NCI-H446 (cell line): ENCODE measurements around the gene PRRG1.
A peak's percentile ranks its signal among the peaks of the same experiment; 100 is the strongest.
"Not testable (repeated sequence)": the region's sequence is repeated elsewhere in the genome, so short reads cannot be mapped to it uniquely, and the experiment has no call there.

Experiments used
- DNase-seq, 2 experiments: peaks; one replicate each; lab custom pipeline; 2025; lab: John Stamatoyannopoulos, UW

PRRG1 gene

DNA sequence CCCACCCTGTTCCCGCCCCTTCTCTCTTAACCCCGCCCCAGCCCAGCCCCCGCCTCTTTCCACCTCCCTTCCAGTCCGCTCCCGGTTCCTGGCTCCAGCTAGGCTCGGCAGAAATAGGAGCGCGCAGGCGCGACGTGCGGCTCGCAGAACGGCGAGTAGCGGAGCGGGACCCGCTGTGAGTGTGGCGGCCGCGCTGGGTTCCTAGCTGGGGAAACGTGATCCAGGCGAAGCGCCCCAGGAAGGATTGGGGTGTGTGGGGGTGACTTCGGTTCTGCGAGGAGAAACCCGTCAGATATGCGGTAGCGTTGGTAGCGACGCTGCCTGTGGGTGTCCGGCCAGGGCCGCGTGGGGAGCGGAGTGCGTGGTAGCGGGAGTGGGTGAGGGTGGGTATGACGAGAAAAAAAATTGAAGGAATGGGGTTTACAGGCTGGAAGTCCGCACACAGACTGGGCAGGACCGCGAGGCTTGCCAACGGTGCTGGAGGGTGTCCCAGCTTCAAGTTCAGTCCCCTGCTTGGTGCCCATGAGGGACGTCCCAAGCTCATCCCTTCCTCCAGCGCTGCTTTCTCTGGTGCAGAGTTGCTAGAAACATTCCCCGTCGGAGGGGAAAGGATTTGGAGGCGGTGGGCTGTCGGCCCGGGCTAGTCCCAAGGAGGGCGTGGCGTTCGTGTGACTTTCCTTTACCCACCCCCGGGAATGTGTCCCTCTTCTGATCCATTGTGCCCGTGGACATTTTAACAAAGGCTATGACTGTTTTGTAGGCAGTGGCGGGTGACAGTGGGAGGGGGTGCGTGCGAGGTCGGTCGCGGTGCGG is at the start of gene PRRG1:
PRRG1 (plus strand) TSS at position 144 of the 813 bp plus-strand sequence. CDS start 56,886 bp downstream, outside the sequence.
- peak; percentile 18 to 77 for DNase-seq

DNA sequence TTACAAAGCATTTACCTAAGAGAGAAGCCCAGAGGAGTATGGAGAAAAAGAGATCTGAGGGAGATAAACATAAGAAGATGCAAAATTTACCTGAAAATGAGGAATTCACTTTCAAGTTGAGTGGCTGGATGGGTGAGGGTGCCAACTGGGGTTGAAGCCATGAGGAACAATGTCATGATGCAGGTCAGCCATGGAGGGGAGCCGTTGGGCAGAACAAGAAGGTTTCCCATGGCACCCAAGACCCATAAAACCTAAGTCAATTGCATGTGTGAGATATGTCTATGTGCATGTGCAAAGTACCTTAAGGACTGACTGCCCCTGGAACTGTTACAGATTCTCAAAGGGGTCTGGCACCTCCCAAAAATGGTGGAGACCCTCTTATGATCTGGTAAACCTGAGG is 46.6 kb upstream of the PRRG1 start:
- no peak for DNase-seq

DNA sequence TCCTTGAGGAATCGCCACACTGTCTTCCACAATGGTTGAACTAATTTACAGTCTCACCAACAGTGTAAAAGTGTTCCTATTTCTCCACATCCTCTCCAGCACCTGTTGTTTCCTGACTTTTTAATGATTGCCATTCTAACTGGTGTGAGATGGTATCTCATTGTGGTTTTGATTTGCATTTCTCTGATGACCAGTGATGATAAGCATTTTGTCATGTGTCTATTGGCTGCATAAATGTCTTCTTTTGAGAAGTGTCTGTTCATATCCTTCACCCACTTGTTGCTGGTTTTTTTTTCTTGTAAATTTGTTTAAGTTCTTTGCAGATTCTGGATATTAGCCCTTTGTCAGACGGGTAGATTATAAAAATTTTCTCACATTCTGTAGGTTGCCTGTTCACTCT is 43.9 kb upstream of the PRRG1 start:
- DNase-seq, result not testable (repeated sequence)

GRCh38 chrX:37314531-37314930 is 34.6 kb upstream of the PRRG1 start:
- DNase-seq, result no peak

DNA sequence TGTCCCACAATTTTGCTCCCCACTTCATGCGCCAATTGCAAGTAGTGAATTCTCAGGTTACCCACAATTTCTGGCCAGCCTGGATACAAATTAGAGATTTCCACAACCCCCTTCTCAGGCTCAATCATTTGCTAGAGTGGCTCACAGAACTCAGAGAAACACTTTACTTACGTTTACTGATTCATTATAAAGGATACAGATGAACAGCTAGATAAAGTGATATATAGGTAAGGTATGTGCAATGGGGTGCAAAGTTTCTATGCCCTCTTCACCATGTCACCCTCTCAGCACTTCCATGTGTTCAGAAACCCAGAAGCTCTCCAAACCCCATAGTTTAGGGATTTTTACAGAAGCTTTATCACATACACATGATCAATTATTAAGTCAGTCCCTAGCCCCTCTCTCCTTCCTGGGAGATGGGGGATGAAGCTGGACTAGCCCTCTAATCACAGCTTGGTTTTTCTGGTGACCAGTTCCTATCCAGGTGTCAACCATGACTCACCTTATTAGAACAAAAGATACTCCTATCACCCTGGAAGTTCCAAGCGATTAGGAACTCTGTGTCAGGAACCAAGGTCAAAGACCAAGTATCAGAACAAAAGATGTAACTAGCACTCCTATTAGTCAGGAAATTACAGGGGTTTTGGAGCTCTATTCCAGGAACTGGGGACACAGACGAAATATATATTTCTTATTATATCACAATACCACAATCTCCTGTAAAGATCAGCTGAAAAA is 33.5 kb upstream of the PRRG1 start:
- DNase-seq, result no peak

DNA sequence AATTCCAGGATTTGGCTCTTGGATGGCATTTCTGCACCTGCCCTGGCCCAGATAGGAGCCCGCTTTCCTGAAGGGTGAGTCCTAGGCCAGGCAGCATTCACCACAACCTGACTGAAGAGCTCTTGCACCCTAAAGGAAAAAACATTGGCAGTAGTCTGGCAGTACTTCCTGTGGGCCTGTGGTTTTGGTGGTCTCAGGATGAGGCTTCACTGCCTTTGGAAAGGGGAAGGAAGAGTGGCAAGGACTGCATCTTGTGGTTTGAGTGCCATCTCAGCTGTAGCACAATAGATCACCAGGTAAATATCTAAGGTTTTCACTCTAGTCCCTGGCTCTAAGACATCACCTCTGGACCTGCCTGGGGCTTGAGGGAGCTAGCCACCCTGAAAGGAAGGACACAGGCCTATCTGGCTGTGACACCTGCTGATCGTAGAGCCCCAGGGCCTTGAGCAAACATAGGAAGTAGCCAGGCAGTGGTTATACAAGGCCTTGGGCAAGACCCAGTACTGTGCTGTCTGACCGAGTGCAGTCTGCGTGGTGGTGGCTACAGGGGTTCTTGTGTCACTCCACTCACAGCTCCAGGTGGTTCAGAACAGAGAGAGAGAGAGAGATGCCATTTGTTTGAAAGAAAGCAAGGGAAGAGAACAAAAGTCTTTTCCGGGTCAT is 28.5 kb upstream of the PRRG1 start:
- DNase-seq, result no peak

DNA sequence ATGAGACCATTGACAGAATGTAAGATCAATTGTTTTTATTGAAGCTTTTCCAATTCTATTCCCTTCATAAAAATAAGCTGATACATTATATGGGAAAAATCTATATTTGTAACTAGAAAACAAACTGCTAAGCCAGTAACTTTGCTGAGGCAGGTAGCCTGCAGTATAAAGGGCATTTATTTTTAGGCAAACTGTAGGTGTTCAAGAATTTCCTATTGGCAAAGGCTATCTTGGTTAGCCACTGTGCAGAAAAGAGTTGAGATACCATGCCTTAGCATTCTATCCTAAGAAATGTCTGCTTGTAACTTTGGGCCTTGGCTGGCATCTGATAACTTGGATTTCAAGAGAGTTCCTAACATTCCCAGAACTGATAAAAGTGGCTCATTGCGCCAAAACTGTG is 18.5 kb upstream of the PRRG1 start:
- no peak for DNase-seq

DNA sequence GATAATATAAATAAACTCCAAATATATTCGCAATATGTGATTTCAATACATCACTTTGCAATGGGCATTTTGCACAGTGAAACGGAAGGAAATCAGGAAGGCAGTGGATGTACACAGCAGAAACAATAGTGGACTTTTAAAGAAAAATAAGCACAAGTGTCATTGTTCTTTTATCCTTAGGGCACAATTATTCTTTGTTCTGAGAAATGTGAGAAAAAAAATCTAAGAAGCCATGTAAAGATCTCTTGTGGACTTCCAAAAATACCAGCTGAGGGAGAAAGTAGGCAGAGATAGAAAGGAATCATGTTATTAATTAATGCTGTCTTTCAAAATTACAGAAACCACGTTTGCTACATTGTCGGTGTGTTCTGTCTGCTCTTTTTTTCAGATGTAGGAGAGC is 17.6 kb upstream of the PRRG1 start:
- no peak for DNase-seq

- DNase-seq, result no peak
These were observed 17.1 kb upstream of the PRRG1 start for GRCh38 chrX:37332055-37332454.

DNA sequence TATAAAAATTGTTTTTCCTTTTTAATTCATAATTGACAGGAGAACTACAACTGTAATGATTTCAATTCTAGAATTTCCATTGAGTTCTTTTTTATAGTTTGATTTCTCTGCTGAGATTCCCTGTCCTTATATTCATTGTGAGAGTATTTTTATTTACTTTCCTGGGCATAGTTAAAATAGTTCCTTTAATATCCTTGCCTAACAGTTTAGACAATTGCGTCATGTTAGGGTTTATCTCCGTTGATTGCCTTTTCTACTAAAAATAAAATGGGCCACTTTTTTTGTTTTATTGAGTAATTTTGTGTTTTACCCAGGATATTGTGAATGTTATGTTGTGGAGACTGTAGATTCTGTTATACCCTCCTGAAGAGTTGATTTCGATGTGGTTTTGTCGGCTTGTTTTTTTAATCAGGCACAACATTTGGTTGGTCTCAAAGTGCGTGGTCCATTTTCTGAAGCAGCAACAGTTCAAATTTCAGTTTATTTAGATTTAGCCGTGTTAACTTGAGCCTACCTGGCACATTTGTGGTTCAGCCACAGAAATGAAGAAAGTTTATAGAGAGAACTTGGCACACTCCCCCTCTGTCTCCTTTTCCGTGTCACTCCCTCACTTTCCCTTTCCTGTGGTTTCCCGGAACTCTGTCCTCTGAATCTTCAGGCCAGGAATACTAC is 16.0 kb upstream of the PRRG1 start:
- DNase-seq, result no peak

- DNase-seq, result no peak
These were observed 1.7 kb upstream of the PRRG1 start for GRCh38 chrX:37347420-37347819.

DNA sequence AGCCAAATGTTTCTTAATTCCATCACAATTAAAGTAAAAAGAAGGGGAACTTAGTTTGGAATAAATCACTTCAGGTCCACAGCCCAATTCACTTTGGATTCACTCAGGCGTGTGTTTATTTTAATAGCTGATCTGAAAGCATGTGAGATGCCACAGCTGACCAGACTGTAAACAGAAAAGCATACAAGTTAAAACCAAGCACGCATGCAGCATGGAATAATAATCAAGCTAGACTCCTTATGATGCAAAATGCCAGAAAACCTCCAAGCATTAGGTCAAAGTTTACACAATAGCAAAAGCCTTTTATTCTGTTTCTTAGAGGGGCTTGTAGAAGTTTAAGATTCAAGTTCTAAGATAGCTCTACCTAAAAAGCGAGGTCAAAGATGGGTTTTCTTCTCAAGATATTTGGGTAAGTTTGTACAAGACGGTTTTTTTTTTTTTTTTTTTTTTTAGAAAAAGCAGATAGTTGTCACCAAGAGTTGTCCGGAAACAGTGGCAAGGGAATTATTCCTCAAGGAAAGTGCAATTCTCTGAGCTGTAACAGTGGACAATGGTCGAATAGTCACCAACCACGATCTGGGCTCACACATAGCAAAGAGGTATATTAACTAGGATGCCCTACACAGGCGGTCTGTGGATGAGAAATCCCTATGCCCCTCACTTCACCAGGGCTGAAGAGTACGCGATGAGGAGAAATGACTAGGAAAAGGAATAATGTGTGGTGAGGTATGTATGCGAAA is 763 bp upstream of the PRRG1 start:
- DNase-seq, result no peak

- DNase-seq, result no peak
These were observed 268 bp upstream of the PRRG1 start for GRCh38 chrX:37348971-37349220.

- peak in 1 of 2 experiments; percentile 4 for DNase-seq
These were observed 836 bp downstream of the PRRG1 start for GRCh38 chrX:37350034-37350365.

GRCh38 chrX:37353646-37354045 is 4.5 kb downstream of the PRRG1 start:
- no peak for DNase-seq

DNA sequence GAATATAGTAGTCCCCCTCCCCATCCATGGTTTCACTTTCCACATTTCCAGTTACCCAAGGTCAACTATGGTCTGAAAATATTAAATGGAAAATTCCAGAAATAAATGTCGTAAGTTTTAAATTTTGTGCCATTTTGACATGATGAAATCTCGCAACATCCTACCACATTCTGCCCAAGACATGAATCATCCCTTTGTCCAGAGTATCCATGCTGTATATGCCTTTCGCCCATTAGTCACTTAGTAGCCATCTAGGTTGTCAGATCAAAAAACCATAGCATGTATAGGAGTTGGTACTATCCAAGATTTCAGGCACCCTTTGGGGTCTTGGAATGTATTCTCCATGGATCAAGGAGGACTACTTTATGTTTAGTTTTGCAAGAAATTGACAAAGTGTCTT is 8.3 kb downstream of the PRRG1 start:
- no peak for DNase-seq

- DNase-seq, result no peak
These were observed 12.4 kb downstream of the PRRG1 start for GRCh38 chrX:37361596-37361995.

GRCh38 chrX:37364666-37365065 is 15.5 kb downstream of the PRRG1 start:
- DNase-seq, result no peak

DNA sequence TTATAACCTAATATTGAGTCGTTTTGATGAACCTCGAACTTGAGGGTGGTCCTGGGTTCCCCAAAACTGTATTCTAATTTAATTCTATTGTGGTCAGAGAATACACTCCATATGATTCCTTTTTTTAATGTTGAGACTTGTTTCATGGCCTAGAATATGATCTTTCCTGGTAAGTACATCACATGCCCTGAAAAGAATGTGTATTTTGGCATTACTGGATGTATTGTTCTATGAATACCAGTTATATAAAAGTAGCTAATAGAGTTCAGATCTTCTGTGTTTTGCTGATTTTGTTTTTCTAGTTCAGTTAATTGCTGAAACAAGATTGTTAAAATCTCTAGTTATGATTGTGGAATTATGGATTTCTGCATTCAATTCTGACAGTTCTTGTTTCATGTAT is 18.8 kb downstream of the PRRG1 start:
- no peak for DNase-seq

- DNase-seq, result no peak
These were observed 21.5 kb downstream of the PRRG1 start for GRCh38 chrX:37370499-37371141.

DNA sequence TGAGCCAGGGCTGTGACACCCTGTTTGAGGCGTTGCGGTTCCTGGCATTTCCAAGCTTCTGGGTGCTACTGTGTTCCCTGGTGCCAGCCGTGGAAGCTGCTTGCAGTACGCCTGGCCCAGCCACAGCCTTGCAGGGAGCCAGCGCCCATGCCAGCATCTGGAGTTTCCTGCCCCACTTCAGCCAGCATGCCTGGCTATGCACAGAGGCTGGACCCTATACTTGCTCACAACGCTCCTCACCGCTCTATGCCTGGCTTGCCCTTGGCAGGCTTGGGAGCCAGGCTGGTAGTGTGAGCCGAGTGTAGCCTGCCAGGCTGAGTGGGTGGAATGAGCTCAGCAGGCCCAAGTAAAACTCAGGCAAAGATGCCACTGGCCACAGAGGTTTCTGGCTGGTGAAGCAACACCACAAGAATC is 22.4 kb downstream of the PRRG1 start:
- no peak for DNase-seq

DNA sequence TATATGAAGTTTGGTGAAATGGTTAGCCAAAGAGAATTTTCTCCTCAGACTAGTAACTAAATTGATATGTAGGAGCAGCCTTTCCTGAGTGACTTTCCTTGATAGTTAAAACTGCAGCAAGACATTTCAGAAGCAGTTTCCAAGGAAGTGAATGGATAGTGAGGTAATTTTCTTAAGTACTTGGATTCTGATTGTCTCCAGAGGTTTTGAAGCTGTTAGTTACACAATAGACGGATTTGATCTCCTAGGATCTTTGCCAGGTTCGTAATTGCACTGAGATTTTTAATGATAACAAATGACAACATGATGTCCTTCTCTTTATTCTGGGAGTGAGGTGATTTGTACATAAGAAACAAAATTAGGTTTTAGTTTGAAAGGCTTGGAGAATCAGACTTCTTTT is 29.2 kb downstream of the PRRG1 start:
- no peak for DNase-seq
